HCT116 (cell line): Measurements from ENCODE around the gene TCF7L1. TPM values are rescaled to one million over a fixed set of nuclear protein-coding genes. Genes with fewer than 3 reads are reported as not detected.

Source experiments
- ATAC-seq: fragments of 200-7000 bp; cut with Tn5 transposase; 2 replicates; pipeline ENCODE4 v1.9.1; 2020; ENCODE audit warnings: mild to moderate bottlenecking, moderate library complexity
- BruUV-seq: library from RNA; stranded (reverse); fragments of 400-500 nt; replicated peaks from 2 replicates; lab custom pipeline; 2021; lab: Mats Ljungman, UMichigan
- CTCF ChIA-PET: fragments of 300-600 bp; sonication (Branson Sonifier 250); formaldehyde crosslinking; loops from one replicate; lab custom pipeline; 2021; ENCODE audit warnings: antibody characterized with exemption; lab: Charles Lee
- POLR2A ChIA-PET: fragments of 300-600, 350-600 bp; sonication (Branson Sonifier 250); formaldehyde crosslinking; loops from one replicate; lab custom pipeline; 2021; ENCODE audit warnings: antibody characterized with exemption; lab: Charles Lee
- RAD21 ChIA-PET, 2 experiments: fragments of 300-600 bp; sonication (Branson Sonifier 250); formaldehyde crosslinking; loops; one replicate each; lab custom pipeline; 2023; ENCODE audit warnings: low total read pairs in 2 of 2; ENCODE audit not compliant: uncharacterized antibody in 2 of 2, unreplicated experiment in 2 of 2, low non-redundant PET in 1 of 2; lab: Charles Lee
- DNase-seq: peaks from one replicate; pipeline ENCODE4 v3.0.0-alpha.2; 2010; ENCODE audit warnings: low read depth, low spot score
- H2AFZ ChIP-seq: fragments of 200-600 bp; shearing (Covaris generic), sonication (generic); 2 replicates; pipeline ENCODE4 v1.6.1; 2017; ENCODE audit warnings: low read depth, mixed run types, mixed read lengths, antibody characterized with exemption, low read length; ENCODE audit not compliant: poor library complexity, severe bottlenecking
- H3K27ac ChIP-seq: 2 replicates; pipeline ENCODE4 v1.5.1; 2012; ENCODE audit warnings: low read depth, low read length
- H3K27me3 ChIP-seq: fragments of 200-600 bp; sonication (generic); 2 replicates; pipeline ENCODE4 v1.6.1; 2016; ENCODE audit warnings: mixed run types, low read length, mixed read lengths; ENCODE audit not compliant: insufficient read depth
- H3K36me3 ChIP-seq, 2 experiments: fragments of 200-500 bp in 1 of 2; fragments of 200-600 bp in 1 of 2; sonication (Bioruptor generic) in 1 of 2; sonication (generic) in 1 of 2; 2 replicates each; pipeline versions ENCODE4 v1.5.1 to v1.6.1; 2014 to 2016; ENCODE audit warnings: low read length in 2 of 2, inconsistent platforms in 1 of 2, mixed read lengths in 1 of 2, mixed run types in 1 of 2; ENCODE audit not compliant: insufficient read depth in 2 of 2, control insufficient read depth in 1 of 2
- H3K4me1 ChIP-seq, 2 experiments: fragments of 200-600 bp in 1 of 2; sonication (generic) in 1 of 2; 2 replicates each; pipeline versions ENCODE4 v1.5.1 to v1.6.1; 2012 to 2017; ENCODE audit warnings: low read length in 2 of 2, inconsistent platforms in 1 of 2, mild to moderate bottlenecking in 1 of 2, mixed read lengths in 1 of 2, mixed run types in 1 of 2, moderate library complexity in 1 of 2; ENCODE audit not compliant: insufficient read depth in 2 of 2, control insufficient read depth in 1 of 2
- H3K4me2 ChIP-seq: fragments of 200-600 bp; sonication (generic); 2 replicates; pipeline ENCODE4 v1.6.1; 2017; ENCODE audit warnings: mixed run types, low read length, mixed read lengths
- H3K4me3 ChIP-seq, 2 experiments: fragments of 200-600 bp in 1 of 2; sonication (generic) in 1 of 2; replicated peaks in 1 of 2; 2 replicates each; pipeline ENCODE4 v1.5.1; 2011 to 2016; ENCODE audit warnings: low read length in 2 of 2, control low read depth in 1 of 2, low read depth in 1 of 2, mild to moderate bottlenecking in 1 of 2, mixed read lengths in 1 of 2, mixed run types in 1 of 2
- H3K79me2 ChIP-seq: fragments of 200-600 bp; sonication (generic); 2 replicates; pipeline ENCODE4 v1.6.1; 2017; ENCODE audit warnings: mild to moderate bottlenecking, mixed run types, low read length, moderate library complexity, mixed read lengths; ENCODE audit not compliant: insufficient read depth
- H3K9ac ChIP-seq: fragments of 200-600 bp; sonication (generic); 2 replicates; pipeline ENCODE4 v1.6.1; 2016; ENCODE audit warnings: low read length, mixed read lengths
- H3K9me2 ChIP-seq: fragments of 200-600 bp; sonication (generic), shearing (Covaris generic); 2 replicates; pipeline ENCODE4 v1.6.1; 2017; ENCODE audit warnings: mixed run types, mild to moderate bottlenecking, moderate library complexity; ENCODE audit not compliant: insufficient read depth
- H3K9me3 ChIP-seq, 2 experiments: fragments of 200-500 bp in 1 of 2; fragments of 200-600 bp in 1 of 2; sonication (Bioruptor generic) in 1 of 2; sonication (generic) in 1 of 2; 2 replicates each; pipeline ENCODE4 v1.6.1; 2014 to 2017; ENCODE audit warnings: low read length in 2 of 2, mixed read lengths in 2 of 2, inconsistent platforms in 1 of 2, low read depth in 1 of 2, mild to moderate bottlenecking in 1 of 2, mixed run types in 1 of 2, moderate library complexity in 1 of 2; ENCODE audit not compliant: control insufficient read depth in 1 of 2, insufficient read depth in 1 of 2
- H4K20me1 ChIP-seq: fragments of 200-600 bp; sonication (generic), shearing (Covaris generic); 2 replicates; pipeline ENCODE4 v1.6.1; 2017; ENCODE audit warnings: mixed run types, mild to moderate bottlenecking, moderate library complexity; ENCODE audit not compliant: insufficient read depth
- EGR1 ChIP-seq: IDR thresholded peaks from 2 replicates; pipeline ENCODE4 v1.6.1; 2012; ENCODE audit warnings: low read depth
- EZH2phosphoT487 ChIP-seq: fragments of 200-600 bp; IDR thresholded peaks from 2 replicates; pipeline ENCODE4 v1.6.1; 2018; ENCODE audit warnings: antibody characterized with exemption, borderline replicate concordance
- FOSL1 ChIP-seq: IDR thresholded peaks from 2 replicates; pipeline ENCODE4 v1.6.1; 2012; ENCODE audit warnings: low read depth
- MAX ChIP-seq: IDR thresholded peaks from 2 replicates; pipeline ENCODE4 v1.6.1; 2012
- ZFX ChIP-seq: fragments of 450-650 bp; IDR thresholded peaks from 2 replicates; pipeline ENCODE4 v1.6.1; 2017
- intact Hi-C: fragments of 100-400 bp; cut with micrococcal nuclease; formaldehyde crosslinking; loops from 2 replicates; pipeline ENCODE4 v1.10.0; 2022
- total RNA-seq: library from RNA; stranded (reverse); gene quantifications from one replicate; pipeline ENCODE4 v1.2.1, GENCODE V29; 2021; ENCODE audit not compliant: unreplicated experiment

Gene TCF7L1
- total RNA-seq, 1 experiment from 2014 or later = 10.3 TPM

GRCh38 chr2:85178154-85178553, 45.0 kb downstream of the TCF7L1 start:
- TF ChIP-seq MAX (no peak), FOSL1 (no peak), ZFX (no peak)
- TF ChIP-seq, all 23 proteins: peak for 0
- H2AFZ ChIP-seq = no peak overlapping the region
- ChIA-PET RAD21 (interaction anchor here in 1 of 2 experiments (0.6 kb wide), 1 partner anchor 47 kb away, joined by 3 read pairs; no protein-coding TSS in a partner anchor), CTCF (no interaction called here), POLR2A (no interaction called here)
- no peak overlapping the region for H3K27ac ChIP-seq
- no peaks in the 10 kb centered on the region for H3K79me2 ChIP-seq
- no peaks in the 10 kb centered on the region for H3K9me2 ChIP-seq
- DNase-seq (no peak), ATAC-seq (no peak)
- H4K20me1 ChIP-seq = no peaks in the 10 kb centered on the region
- H3K27me3 ChIP-seq = no peaks in the 10 kb centered on the region
- intact Hi-C loops = no loop called here
- no TSS peak for BruUV-seq
- H3K36me3 ChIP-seq = no peaks in the 10 kb centered on the region
- no peak overlapping the region for H3K4me2 ChIP-seq
- no peak overlapping the region for H3K4me3 ChIP-seq
- H3K9me3 ChIP-seq = no peaks in the 10 kb centered on the region
- H3K4me1 ChIP-seq = no peaks in the 10 kb centered on the region
- H3K9ac ChIP-seq = no peak overlapping the region

- no peaks in the 10 kb centered on the region for H3K36me3 ChIP-seq
- ATAC-seq = no peak
- no peaks in the 10 kb centered on the region for H4K20me1 ChIP-seq
- no peaks in the 10 kb centered on the region for H3K4me1 ChIP-seq
- TF ChIP-seq EGR1 (no peak), EZH2phosphoT487 (no peak)
- H3K79me2 ChIP-seq = no peaks in the 10 kb centered on the region
- H2AFZ ChIP-seq = no peak overlapping the region
- intact Hi-C loops = no loop called here
- no peak overlapping the region for H3K4me3 ChIP-seq
- no peaks in the 10 kb centered on the region for H3K9me3 ChIP-seq
- DNase-seq = no peak
- ChIA-PET CTCF (no interaction called here), RAD21 (no interaction called here), POLR2A (no interaction called here)
- BruUV-seq = no TSS peak
- H3K27ac ChIP-seq = no peak overlapping the region
- no peaks in the 10 kb centered on the region for H3K9me2 ChIP-seq
- H3K4me2 ChIP-seq = no peak overlapping the region
- no peaks in the 10 kb centered on the region for H3K27me3 ChIP-seq
- no peak overlapping the region for H3K9ac ChIP-seq
These were observed 45.8 kb downstream of the TCF7L1 start for GRCh38 chr2:85178980-85179411.
